Astrocyte of the hippocampus (primary cell): ENCODE data around the gene PHF23.

Source experiments
- DNase-seq: peaks from one replicate; pipeline ENCODE4 v3.0.0; 2011; ENCODE audit warnings: low read depth, low spot score

The PHF23 gene

DNA sequence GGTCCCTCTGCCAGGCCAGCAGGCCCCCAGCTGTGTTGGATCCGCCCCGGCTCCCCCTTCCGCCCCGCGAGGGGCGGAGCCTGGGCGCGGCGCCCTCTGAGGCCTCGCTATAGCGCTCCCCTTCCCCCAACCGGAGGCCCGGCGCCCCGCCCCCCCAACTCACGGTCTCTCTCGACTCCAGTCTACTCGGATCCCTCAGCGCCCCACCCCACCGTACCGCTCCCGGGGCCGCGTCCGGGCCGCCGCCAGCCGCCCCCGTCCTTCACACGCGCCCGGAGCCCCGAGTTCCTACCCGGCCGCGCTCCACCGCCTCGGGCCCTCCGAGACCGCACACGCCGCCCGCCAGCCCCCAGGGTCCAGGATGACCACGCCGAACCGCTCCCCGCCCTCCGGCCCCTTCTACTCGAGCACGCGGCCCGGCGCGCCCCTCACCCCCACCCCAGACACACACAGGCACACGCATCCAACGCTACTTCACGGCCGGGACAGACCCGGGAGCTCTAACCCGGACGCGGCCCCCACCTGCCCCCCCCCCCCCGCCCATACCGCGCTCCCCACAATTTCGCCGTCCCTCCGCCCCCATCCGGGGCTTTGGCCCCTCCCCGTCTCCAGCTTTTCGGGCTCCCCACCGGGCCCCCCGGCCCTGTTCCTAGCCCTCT is 1.4 kb downstream of the PHF23 start:
- DNase-seq, result peak; percentile 84

DNA sequence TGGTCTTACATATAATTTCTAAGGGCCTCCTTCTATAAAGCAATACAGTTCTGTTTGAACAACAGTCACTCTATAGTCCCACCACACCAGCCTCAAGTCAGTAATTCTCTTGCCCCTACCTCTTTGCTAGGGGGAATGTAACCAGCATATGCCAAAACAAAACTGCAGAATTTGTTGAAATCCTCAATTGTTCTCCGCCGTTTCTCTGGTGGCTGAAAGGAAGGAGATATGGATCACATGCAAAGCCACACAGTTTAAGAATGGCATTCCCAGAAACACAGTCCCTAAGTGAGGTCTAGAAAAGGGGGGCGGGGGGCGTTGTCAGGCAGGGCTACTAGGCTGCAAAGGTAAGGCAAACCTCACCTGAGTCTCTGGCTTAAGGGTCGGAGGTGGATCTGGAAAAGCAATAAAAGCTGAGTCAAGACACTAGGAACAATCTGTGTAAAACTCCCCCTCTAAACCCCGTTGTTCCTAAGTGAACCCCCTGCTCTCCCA is 1.9 kb downstream of the PHF23 start:
- peak; percentile 25 for DNase-seq

DNA sequence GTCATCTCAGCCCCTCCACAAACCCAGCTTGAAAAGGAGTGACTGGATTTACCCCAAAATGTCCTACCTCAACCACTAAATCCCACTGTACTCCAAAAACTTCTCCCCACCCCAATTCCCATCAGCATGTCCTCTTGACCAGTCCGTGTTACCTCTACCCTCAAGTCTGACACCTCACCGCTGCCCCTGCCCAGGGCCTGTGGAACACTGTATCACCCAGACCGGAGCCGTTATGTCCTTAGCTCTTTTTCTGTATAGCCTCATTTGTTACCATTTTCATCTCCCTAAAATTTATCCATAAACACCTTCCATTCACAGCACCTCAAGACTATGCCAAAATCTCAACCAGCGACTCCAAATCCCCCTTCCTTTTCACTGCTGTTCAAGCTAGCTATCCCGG is 2.4 kb downstream of the PHF23 start:
- no peak for DNase-seq

DNA sequence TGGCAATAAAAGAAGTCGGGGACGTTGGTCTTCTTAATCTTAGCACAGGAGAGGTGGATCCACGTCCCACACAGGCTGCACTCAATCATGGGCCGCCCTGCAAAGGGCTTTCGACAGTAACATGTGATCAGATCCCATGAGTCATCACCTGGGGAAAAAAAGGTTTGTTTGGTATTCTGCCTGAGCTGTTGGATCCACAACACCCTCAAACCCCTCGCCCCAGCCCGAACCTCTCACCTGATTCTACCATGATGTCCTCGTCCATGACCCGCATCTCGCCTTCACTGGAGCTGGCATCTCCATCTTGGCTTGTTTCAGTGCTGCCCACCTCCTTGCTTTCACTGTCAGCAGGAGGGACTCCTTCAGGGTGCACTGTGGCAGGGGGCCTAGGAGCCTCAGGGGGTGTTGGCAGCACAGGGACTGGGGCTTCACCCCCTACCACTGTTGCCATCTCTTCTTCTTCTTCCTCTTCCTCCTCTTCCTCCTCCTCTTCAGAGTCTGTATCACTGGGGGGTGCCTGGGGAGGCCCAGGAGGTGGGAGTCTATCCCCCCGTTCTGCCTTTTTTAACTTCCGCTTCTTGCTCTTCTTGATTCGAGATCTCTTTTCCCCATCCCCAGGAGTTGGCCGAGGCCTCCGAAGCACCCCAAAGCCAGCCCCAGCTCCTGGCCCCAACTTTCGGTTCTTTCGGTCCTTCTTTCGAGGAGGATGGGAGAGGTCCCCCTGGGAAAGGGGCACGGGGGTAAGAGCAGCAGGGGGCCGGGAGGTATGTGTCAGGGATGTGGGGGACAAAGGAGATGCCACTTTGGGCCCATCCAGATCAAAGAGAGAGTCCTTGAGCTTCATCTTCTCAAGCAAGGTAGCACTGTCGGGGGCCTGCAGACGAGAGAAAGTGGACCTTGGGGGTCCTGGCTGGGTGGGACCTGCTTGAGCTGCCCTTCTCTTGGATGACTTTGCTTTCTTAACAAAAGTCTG is 3.3 kb downstream of the PHF23 start:
- peak; percentile 55 for DNase-seq

DNA sequence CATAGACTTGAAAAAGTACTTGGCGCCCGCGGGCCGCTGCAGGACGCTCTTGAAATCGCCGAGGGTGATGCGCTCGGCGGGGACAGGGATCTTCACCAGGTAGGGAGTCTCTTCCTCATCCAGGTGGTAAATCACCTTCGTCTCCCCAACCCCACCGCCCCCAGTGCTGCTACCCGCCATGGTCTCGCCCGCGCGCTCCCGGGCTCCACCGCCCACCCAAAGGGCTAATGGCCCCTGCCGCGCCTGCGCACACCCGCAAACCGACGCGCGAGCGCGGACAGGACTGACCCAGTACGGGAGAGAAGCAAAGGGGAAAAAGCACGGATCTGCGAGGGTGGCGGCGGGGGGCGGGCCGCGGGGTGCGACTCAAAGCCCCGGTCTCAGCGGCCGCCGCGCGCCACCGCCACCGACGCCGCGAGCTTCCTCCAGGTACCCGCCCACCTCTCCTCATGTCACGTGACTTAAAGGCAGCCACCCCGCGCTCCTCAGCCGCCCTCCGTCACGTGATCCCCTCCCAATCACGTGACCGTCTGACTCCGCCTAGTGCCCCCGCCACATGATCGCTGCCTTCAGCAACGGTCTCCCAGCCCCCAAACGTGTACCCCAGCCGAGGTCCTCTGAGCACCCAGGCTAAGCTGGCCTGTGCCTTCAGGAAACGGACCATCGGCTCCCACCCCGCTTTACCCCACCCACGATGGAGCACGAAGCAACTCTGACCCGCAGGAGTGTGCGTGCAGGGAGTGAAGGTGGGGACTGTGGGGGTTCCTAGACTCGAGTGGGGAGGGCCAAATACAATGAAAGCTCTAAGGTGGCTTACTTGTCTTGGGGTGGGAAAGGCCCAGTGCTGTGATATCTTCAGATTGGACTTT is 4.9 kb downstream of the PHF23 start, which contains the start of gene DVL2:
Gene DVL2, minus strand, starts transcription at position 435 of the 869 bp plus-strand sequence. Its CDS starts 255 bp downstream, at position 180.
- DNase-seq, result peak; percentile 98

DNA sequence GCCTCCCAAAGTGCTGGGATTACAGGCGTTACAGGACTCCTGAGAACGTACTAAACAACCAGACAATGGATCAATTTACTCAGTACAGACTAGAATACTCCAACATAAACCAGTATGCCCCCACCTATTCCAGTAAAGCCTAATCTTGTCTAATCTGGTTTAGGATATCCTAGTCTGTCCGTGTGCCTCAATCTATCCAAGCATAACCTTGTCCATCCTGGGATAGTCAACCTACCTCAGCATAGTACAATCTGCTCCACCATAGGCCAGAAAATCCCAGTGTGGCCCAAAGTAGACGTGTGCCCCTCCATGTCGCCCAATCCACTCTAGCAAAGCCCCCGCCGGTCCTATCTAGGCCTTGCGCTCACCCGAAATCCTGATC is 5.6 kb downstream of the PHF23 start:
- DNase-seq, result peak; percentile 26

DNA sequence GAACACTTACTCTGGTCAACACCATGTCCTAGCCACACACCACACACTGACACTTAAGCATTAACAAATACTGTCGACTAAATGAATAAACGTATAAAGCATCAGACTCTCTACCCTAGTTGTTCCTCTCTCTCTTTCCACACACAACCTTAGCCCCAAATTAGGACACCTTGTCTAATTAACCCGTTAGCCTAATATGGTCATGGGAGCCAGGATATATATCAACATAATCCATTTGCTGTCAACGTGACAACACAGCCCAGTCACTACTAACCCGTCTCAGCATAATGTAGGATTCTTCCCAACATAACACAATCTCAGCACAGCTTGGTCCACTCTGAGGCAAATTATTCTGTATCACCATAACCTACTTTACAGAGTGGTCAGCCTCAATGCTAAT is 7.1 kb downstream of the PHF23 start:
- DNase-seq, result no peak

DNA sequence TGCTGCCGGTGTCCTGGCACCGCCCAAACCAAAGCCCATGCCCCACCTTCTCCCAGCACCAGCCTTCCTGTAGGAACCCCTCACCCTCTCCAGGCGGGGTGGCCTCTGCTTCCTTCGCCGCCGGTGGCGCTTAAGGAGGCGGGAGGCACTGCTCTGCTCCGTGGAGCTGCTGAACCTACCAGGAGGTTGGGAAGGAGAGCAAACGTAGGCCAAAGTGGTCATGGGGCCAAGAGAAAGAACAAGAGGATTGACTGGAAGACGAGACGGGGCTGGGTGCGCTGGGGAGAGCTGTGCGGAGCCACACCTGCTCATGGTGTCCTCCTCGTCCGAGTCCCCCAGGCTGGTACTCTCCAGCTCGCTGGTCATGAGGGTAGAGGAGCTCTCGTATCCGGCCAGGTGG is 9.8 kb downstream of the PHF23 start:
- DNase-seq, result no peak

DNA sequence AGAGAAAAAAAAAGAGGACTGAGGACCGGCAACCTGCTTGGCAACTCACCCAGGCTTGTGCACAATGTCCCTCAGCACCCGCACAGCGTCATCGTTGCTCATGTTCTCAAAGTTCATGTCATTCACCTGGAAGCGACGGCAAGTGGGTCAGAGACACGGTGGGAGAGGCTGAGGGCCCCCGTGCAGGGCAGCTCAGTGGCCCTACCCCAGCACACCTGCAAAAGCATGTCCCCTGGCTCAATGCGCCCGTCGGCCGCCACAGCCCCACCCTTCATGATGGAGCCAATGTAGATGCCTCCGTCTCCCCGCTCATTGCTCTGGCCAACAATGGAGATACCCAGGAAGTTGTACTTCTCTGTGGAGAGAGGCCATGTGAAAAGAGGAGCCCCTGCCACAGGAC is 10.3 kb downstream of the PHF23 start:
- no peak for DNase-seq

DNA sequence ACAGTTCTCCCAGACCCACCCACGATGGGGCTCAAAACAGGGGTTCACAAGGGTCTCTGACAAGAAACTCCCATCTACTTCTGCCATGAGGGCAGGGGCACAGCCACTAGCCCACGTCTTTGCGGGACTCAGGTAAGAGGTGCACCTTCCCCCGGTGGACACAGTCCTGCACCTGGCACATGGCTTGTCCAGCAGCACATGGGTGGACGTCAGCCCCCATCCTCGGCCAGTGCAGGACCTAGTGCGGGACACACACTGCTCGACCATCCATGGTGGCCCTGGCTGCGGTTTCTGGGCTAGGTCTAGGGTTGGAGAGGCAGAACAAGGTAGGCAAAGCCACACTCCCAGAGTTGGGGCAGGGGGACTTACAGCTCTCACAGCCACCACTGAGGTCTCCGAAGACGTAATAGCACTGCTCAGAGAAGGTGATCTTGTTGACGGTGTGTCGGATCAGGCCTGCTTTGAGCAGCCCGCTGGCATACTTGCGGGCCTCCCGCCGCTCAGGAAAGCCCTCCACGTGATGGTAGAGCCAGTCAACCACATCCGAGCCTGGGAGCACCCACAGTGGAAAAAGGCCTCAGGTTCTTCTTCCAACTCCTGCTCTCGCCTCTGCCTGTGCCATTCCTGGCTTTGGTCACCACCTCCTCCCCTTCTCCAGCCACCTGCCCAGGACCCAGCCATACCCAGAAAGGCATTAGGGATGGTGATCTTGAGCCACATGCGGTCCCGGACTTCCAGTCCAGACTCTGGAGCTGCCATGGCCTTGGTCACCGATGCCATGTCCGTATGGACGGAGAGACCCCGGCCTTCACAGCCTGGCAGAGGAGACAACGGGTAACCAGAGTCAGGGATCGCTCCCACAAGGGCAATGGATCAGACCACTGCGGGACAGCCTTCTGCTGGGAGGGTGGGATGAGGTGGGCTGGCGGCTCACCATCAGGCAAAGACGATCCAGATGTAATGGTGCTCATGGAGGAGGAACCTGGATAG is 12.2 kb downstream of the PHF23 start:
- no peak for DNase-seq

DNA sequence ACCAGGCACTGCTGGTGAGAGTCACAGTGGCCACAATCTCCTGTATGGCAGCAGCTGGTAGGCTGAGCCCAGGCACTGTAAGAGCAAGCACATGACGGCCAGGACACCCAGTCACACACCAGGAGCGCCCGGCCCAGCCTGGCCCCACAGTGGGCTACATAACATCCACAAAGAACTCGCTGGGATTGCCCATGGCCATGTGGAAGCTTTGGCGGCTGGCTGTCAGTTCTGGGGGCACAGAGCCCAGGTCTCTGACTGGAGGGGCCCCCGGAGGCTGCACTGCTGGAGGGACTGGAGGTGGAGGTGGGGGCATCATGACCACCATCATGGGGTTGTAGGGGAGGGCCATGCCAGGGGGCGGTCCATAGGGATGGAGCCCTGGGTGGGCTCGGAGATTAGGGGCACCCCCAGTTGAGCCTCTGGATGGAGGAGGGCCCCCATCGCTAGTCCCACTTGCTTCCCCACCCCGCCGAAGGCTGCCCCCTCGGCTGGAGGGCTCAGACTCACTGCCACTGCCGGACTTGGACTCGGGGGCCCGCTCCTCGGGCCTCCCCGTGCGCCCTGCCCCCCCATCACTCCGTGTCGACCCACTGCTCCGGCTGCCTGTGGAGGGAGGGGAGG is 13.4 kb downstream of the PHF23 start:
- DNase-seq, result no peak

DNA sequence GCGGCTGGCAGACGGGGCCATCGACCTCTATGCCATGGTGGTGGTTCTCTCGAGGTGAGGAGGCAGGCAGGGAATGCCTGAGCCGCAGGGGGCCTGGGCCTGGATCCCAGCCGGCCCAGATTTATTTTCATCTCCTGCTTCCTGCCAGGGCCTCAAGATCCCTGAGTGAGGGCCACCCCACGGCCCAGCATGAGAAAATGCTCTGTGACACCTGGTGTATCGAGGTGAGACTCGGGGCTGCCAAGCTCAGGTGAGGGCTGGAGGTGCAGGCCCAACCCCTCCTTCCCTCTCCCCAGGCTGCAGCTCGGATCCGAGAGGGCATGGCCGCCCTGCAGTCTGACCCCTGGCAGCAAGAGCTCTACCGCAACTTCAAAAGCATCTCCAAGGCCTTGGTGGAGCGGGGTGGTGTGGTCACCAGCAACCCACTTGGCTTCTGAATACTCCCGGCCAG is 14.6 kb downstream of the PHF23 start:
- no peak for DNase-seq

DNA sequence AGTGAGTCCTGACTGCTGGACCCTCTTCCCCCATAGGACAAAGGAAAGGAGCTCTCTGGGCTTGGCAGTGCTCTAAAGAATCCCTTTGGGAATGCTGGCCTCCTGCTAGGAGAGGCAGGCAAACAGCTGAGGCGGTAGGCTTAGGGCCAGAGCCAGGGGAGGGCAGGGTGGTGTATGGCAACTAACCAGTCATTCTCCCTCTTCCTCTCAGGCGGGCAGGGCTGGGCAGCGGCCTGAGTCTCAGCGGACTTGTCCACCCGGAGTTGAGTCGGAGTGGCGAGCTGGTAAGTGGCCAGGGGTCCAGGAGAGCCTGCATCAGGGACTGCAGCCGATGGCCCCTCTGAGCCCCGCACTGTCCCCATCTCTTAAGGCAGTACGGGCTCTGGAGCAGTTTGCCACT is 15.1 kb downstream of the PHF23 start:
- peak; percentile 50 for DNase-seq

DNA sequence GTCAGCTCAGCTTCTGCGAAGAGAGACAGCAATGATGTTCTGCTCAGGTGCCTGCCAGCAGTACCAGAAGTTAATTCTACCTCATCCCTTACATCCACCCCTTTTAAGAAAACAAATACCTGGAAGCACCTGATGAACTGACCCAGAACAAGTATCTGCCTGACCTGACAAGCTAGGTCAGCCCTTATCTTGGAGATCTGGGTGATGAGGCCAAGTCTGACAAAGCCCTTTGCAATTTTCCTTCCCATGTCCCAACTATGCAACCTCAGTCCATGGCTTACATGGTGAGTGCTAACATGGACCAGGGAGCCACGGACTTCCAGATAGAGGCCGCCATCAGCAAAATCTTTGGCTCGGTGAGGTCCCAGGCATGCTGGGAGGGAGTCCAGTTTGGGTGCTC is 15.9 kb downstream of the PHF23 start:
- DNase-seq, result no peak

DNA sequence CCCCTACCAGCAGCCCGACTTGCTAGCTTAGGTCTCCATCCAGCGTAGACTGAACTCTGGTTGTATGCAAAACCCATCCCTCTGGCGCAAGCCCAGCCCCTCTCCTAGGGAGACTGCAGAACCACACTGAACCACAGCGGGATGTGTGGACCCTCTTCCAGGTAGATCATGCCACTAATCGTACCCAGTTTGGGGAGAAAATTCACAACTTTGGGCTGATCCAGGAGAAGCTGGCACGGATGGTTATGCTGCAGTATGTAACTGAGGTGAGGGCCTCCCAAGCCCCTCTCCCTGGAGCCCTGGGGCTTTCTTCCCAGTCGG is 16.3 kb downstream of the PHF23 start:
- no peak for DNase-seq

DNA sequence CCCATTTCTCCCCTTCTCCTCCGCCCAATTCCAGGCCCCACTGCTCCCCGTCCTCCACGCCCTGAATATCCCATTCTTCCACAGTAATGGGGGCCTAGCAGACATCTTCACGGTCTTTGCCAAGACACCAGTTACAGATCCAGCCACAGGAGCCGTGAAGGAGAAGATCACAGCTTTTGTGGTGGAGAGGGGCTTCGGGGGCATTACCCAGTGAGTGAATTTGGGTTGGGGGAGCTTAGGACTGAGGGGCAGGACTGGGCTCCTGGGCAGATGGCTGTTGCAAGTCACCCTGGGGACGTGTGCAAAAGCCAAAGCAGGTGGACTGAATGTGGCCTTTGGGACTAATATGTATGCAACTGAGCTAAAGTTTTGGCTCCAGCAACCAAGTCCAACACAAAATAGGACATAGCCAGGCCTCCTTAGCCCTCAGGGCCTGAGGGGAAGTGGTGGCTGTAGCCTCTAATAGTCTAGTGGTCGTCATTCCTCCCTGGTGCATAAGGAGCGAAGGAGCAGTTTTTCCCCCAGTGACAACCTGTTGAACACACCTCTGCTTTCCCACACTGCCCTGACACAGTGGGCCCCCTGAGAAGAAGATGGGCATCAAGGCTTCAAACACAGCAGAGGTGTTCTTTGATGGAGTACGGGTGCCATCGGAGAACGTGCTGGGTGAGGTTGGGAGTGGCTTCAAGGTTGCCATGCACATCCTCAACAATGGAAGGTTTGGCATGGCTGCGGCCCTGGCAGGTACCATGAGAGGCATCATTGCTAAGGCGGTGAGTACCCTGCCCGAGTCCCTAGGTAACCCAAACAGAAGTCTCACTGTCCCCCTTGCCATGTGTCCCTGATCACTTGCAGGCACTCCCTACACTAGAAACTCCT is 16.9 kb downstream of the PHF23 start:
- DNase-seq, result no peak

DNA sequence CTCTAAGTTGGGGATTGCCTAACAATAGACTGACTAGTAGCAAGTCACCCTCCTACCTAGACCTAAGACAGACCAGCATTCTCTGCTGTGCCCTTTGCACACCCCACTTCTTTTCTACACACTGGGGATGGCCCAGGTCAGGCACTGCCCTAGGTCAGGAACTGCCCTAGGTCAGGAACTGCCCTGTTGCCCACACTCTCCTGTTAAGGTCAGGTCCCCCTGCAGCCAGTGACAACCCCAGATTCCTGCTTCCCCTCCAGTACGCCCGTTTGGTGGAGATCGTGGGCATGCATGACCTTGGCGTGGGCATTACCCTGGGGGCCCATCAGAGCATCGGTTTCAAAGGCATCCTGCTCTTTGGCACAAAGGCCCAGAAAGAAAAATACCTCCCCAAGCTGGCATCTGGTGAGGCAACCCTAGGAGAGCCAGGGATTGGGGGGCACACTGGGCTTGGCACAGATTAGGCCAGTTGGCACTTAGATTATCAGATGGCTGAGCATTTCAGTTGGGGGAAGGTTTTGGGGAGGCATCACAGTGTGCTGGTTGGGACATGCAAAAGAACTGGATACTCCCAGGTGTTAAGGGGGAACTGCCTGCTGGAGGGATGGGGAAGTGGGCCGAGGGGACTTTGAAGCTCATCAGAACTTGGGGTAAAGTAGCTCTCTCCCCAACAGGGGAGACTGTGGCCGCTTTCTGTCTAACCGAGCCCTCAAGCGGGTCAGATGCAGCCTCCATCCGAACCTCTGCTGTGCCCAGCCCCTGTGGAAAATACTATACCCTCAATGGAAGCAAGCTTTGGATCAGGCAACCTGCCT is 17.8 kb downstream of the PHF23 start:
- DNase-seq, result no peak

DNA sequence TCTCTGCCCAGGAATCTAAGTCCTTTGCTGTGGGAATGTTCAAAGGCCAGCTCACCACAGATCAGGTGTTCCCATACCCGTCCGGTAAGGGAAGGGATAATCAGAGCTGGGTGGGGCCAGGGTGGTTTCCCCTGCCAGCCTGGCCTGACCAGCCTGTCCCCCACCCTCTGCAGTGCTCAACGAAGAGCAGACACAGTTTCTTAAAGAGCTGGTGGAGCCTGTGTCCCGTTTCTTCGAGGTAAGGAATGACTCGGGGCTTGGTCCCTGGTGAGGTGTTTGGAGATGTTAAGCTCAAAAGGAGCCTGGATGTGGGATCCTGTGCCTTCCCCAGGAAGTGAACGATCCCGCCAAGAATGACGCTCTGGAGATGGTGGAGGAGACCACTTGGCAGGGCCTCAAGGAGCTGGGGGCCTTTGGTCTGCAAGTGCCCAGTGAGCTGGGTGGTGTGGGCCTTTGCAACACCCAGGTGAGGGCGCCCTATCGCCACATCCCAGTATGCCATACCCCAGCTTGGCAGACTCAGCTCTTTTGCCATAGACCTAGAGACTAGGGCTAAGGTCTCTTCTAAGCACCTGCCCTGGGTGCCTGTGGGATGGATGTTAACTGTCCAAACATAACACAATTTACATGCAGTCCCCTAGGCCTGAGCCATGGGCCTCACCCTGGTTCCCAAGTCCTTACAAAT is 18.5 kb downstream of the PHF23 start:
- peak; percentile 80 for DNase-seq
